ENCODE results near the gene C9orf153. TPM values are rescaled to one million over a fixed set of nuclear protein-coding genes. Genes with fewer than 3 reads are reported as not detected.
A peak's percentile ranks its signal among the peaks of the same experiment; 100 is the strongest.

Gene C9orf153
- total RNA-seq, 2 donors from 2014 or later = 0.37 to 0.51 TPM

DNA sequence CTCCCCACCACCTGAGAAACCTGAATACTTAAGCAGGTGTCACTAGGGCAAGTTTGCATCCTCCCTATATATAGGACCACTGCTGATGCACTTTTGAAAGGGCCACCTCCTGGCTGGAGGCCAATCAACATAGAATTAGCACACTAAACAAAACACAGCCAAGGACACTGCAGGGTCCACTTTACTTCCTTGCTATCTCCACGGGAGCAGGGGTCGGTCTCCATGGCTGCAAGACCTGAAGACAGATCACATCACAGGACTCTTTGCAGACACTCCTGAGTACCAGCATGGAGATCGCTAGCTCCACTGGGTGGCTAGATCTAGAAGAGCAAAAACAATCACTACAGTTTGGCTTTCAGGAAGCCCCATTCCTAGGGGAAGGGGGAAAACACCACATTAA, 72.3 kb downstream of the C9orf153 start:
- H3K27ac ChIP-seq (ENCODE audit: low read depth, low read length) = no peak overlapping the region
- H3K27ac Mint-ChIP-seq = peak overlapping the region; percentile 32
- H3K27me3 Mint-ChIP-seq (ENCODE audit: insufficient read depth) = peaks cover 1% of the 10 kb centered on the region
- WGBS, 2 experiments (ENCODE audit: insufficient coverage in 1 of 2, insufficient read length in 1 of 2) = 30 to 37% methylated on average over 2 to 3 of the region's 3 CpGs
- H3K4me3 ChIP-seq (ENCODE audit: low read length) = no peak overlapping the region
- H3K9me3 ChIP-seq (ENCODE audit: control insufficient read depth, low read length) = no peaks in the 10 kb centered on the region
- H3K36me3 ChIP-seq (ENCODE audit: control insufficient read depth, insufficient read depth, low read length) = no peaks in the 10 kb centered on the region
- H3K4me1 ChIP-seq (ENCODE audit: control insufficient read depth, insufficient read depth, low read length) = no peaks in the 10 kb centered on the region
- TF ChIP-seq, protein P1, sequence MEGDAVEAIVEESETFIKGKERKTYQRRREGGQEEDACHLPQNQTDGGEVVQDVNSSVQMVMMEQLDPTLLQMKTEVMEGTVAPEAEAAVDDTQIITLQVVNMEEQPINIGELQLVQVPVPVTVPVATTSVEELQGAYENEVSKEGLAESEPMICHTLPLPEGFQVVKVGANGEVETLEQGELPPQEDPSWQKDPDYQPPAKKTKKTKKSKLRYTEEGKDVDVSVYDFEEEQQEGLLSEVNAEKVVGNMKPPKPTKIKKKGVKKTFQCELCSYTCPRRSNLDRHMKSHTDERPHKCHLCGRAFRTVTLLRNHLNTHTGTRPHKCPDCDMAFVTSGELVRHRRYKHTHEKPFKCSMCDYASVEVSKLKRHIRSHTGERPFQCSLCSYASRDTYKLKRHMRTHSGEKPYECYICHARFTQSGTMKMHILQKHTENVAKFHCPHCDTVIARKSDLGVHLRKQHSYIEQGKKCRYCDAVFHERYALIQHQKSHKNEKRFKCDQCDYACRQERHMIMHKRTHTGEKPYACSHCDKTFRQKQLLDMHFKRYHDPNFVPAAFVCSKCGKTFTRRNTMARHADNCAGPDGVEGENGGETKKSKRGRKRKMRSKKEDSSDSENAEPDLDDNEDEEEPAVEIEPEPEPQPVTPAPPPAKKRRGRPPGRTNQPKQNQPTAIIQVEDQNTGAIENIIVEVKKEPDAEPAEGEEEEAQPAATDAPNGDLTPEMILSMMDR (conservative IDR thresholded peaks at IDR 0.05) = peak; percentile 66
- peaks cover 6% of the 10 kb centered on the region for H3K4me1 Mint-ChIP-seq
- H3K9me3 Mint-ChIP-seq = peaks cover 16% of the 10 kb centered on the region
- H3K9ac ChIP-seq (ENCODE audit: extremely low read depth, low read length, poor library complexity, severe bottlenecking) = no peak overlapping the region
- H3K27me3 ChIP-seq (ENCODE audit: control insufficient read depth, insufficient read depth, low read length, poor library complexity, severe bottlenecking) = no peaks in the 10 kb centered on the region
- no peak overlapping the region for H3K4me3 Mint-ChIP-seq
- DNase-seq = peak; percentile 91
- peaks cover 2% of the 10 kb centered on the region for H3K36me3 Mint-ChIP-seq (ENCODE audit: low read depth)

DNA sequence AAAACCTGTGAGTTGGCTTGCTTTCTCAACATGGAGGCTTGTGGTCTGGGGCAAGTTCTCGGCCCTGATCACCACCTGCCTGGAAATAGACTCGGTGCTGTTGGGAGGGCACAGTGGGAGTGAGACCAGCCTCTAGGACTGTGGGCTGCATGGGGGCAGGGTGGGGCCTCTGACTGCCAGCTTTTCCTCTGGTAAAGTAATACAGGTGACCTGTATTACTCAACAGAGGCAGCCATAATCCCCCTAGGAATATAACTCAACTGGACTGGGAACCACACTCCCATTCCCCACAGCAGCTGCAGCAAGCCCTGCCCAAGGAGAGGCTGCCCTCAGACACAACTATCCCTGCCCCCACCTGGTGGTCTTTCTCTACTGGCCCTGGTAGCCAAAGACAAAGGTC, 72.8 kb downstream of the C9orf153 start:
- Mint-ChIP-seq H3K36me3 (ENCODE audit: low read depth) (no peaks in the 10 kb centered on the region), H3K4me3 (no peak overlapping the region), H3K4me1 (peaks cover 6% of the 10 kb centered on the region), H3K27ac (peak overlapping the region; percentile 32), H3K9me3 (peaks cover 13% of the 10 kb centered on the region), H3K27me3 (ENCODE audit: insufficient read depth) (peaks cover 1% of the 10 kb centered on the region)
- TF ChIP-seq, protein P1 (conservative IDR thresholded peaks at IDR 0.05) = no peak
- H3K4me1 ChIP-seq (ENCODE audit: control insufficient read depth, insufficient read depth, low read length) = no peaks in the 10 kb centered on the region
- no peak overlapping the region for H3K9ac ChIP-seq (ENCODE audit: extremely low read depth, low read length, poor library complexity, severe bottlenecking)
- H3K27me3 ChIP-seq (ENCODE audit: control insufficient read depth, insufficient read depth, low read length, poor library complexity, severe bottlenecking) = no peaks in the 10 kb centered on the region
- WGBS, 2 experiments (ENCODE audit: insufficient coverage in 1 of 2, insufficient read length in 1 of 2) = 80 to 86% methylated on average over 1 to 2 of the region's 2 CpGs
- no peaks in the 10 kb centered on the region for H3K36me3 ChIP-seq (ENCODE audit: control insufficient read depth, insufficient read depth, low read length)
- no peak overlapping the region for H3K27ac ChIP-seq (ENCODE audit: low read depth, low read length)
- H3K4me3 ChIP-seq (ENCODE audit: low read length) = no peak overlapping the region
- peak; percentile 58 for DNase-seq
- H3K9me3 ChIP-seq (ENCODE audit: control insufficient read depth, low read length) = no peaks in the 10 kb centered on the region

DNA sequence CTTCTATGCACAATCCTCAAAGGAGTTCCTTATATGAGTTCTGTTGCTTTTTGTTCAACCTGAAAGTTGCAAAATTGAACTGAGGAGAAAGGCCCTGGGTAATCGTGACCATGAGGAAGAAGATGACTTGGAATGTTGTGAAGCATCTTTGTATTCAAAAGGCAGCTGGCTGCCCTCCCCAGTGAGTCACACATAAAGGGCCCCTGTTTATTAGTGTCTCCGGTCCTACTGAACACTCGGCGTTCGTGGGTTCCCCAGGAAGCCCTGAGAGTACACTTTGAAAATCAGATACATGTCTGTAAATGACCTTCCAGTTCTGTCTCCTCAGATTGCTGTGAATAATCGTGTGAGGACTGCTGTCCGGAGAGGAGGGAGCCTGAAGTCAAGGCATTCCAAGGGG, 73.6 kb downstream of the C9orf153 start:
- Histone ChIP-seq H3K9ac (ENCODE audit: extremely low read depth, low read length, poor library complexity, severe bottlenecking) (no peak overlapping the region), H3K36me3 (ENCODE audit: control insufficient read depth, insufficient read depth, low read length) (no peaks in the 10 kb centered on the region), H3K27ac (ENCODE audit: low read depth, low read length) (no peak overlapping the region), H3K9me3 (ENCODE audit: control insufficient read depth, low read length) (no peaks in the 10 kb centered on the region), H3K4me3 (ENCODE audit: low read length) (no peak overlapping the region), H3K27me3 (ENCODE audit: control insufficient read depth, insufficient read depth, low read length, poor library complexity, severe bottlenecking) (no peaks in the 10 kb centered on the region), H3K4me1 (ENCODE audit: control insufficient read depth, insufficient read depth, low read length) (no peaks in the 10 kb centered on the region)
- Mint-ChIP-seq H3K36me3 (ENCODE audit: low read depth) (no peaks in the 10 kb centered on the region), H3K9me3 (peaks cover 10% of the 10 kb centered on the region), H3K27me3 (ENCODE audit: insufficient read depth) (peaks cover 1% of the 10 kb centered on the region), H3K4me1 (peaks cover 6% of the 10 kb centered on the region), H3K4me3 (no peak overlapping the region), H3K27ac (no peak overlapping the region)
- DNase-seq = no peak
- TF ChIP-seq, protein P1 (conservative IDR thresholded peaks at IDR 0.05) = no peak
- WGBS, 2 experiments (ENCODE audit: insufficient coverage in 1 of 2, insufficient read length in 1 of 2) = 88 to 89% methylated on average over 7 of the region's 7 CpGs

Data from endodermal cell (in vitro differentiated cells).